Skeletal muscle tissue (tissue), 1 donor: Measurements from ENCODE around the gene BCAS2. TPM values are rescaled to one million over a fixed set of nuclear protein-coding genes. Genes with fewer than 3 reads are reported as not detected.

Source experiments
- total RNA-seq: library from RNA; depleted of rRNA; stranded (reverse); fragments of >200 nt; gene quantifications from one replicate; pipeline ENCODE4 v1.2.3, GENCODE V29; 2014

BCAS2 gene
- total RNA-seq, 1 donor from 2014 or later = 11.0 TPM

Other genes with a start within 250 kb of the BCAS2 start
- 21.4 TPM for gene TRIM33, start 70.4 kb downstream of the BCAS2 start, total RNA-seq
- gene DENND2C, start 88.4 kb upstream of the BCAS2 start, total RNA-seq = 7.8 TPM
- 40.7 TPM for gene AMPD1, start 113.9 kb upstream of the BCAS2 start, total RNA-seq
- gene NRAS, start 135.2 kb upstream of the BCAS2 start, total RNA-seq = 31.8 TPM
- 657 TPM for gene CSDE1, start 176.4 kb upstream of the BCAS2 start, total RNA-seq
- gene SIKE1, start 199.1 kb upstream of the BCAS2 start, total RNA-seq = 27.7 TPM